ENCODE data around the gene C1orf167.
"Not testable (repeated sequence)": the region's sequence is repeated elsewhere in the genome, so short reads cannot be mapped to it uniquely, and the experiment has no call there.

C1orf167 gene

DNA sequence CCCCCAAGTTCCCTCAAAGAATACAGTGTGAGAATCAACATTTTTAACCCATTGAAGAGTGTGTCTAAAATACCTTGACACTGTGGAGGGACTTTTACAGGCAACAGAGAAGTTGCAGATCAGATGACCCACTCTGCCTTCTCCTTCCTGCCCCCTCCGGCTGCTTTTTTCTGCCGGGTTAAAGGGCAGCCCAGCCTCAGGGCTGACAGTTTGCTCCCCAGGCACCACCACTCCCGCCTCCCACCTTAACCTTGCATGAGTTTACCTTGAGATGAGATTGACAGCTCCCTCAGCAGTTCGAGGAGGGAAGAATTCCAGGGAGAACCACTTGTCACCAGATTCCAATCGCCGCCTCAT, 40.6 kb downstream of the C1orf167 start:
- no peak overlapping the region for H3K27ac ChIP-seq
- no peak overlapping the region for H3K4me3 ChIP-seq (IDR thresholded peaks at IDR 0.05; ENCODE audit: insufficient read depth, low read depth, low read length)
- no peak overlapping the region for H3K9ac ChIP-seq
- no peaks in the 10 kb centered on the region for H3K27me3 ChIP-seq (ENCODE audit: insufficient read depth, low read depth)
- H3K4me1 ChIP-seq (ENCODE audit: low read depth, poor library complexity, severe bottlenecking), result peaks cover 28% of the 10 kb centered on the region
- H3K4me2 ChIP-seq, result no peak overlapping the region
- TF ChIP-seq, protein P1, sequence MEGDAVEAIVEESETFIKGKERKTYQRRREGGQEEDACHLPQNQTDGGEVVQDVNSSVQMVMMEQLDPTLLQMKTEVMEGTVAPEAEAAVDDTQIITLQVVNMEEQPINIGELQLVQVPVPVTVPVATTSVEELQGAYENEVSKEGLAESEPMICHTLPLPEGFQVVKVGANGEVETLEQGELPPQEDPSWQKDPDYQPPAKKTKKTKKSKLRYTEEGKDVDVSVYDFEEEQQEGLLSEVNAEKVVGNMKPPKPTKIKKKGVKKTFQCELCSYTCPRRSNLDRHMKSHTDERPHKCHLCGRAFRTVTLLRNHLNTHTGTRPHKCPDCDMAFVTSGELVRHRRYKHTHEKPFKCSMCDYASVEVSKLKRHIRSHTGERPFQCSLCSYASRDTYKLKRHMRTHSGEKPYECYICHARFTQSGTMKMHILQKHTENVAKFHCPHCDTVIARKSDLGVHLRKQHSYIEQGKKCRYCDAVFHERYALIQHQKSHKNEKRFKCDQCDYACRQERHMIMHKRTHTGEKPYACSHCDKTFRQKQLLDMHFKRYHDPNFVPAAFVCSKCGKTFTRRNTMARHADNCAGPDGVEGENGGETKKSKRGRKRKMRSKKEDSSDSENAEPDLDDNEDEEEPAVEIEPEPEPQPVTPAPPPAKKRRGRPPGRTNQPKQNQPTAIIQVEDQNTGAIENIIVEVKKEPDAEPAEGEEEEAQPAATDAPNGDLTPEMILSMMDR (conservative IDR thresholded peaks at IDR 0.05; ENCODE audit: low read depth, low read length), result no peak
- H2AFZ ChIP-seq (ENCODE audit: low read depth), result no peak overlapping the region
- H3K36me3 ChIP-seq (ENCODE audit: insufficient read depth), result no peaks in the 10 kb centered on the region
- H4K20me1 ChIP-seq (ENCODE audit: insufficient read depth), result no peaks in the 10 kb centered on the region
- H3K79me2 ChIP-seq (ENCODE audit: insufficient read depth, low read depth), result no peaks in the 10 kb centered on the region

DNA sequence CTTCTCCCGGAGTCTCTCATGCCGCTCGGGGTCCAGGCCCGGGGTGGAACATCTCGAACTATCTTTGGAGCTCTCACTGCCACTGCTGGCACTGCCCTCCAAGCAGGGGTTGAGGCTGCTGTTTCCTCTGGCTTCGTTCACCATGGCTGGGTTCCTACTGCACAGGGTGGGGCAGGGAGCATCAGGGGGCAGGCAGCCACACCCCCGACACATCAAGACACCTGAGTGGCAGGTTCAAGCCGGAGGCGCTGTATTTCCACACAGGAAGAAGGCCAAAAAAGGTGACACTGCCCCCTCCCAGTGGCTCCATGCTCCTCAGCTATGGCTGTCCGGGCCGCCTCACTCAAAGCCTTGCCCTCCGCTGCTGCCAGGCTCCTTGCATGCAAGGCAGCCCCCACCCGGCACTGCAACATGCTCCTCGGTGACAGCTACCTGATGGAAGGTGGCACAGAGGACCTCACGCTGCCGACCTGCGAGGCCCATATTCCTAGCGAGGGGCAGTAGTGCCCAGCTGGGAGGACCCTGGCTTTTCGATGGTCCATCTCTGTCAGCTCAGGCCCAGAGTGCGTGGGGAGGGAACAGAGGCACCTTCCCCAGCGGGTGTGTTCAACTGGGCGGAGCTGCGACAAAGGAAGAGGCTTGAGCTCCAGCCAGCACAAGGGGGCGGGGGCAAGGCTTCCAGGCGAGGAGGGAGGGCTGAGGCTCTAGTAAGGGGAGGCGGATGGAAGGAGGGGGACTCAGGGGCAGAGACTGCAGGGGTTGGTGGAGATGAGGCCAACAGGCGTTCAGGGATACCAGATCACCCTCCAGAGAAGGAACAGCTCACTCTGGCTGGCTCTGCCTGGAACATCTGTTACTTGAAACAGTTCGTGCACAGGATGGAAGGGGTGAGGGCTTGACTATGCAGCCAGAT, 41.2 kb downstream of the C1orf167 start:
- H3K36me3 ChIP-seq (ENCODE audit: insufficient read depth), result no peaks in the 10 kb centered on the region
- H4K20me1 ChIP-seq (ENCODE audit: insufficient read depth), result no peaks in the 10 kb centered on the region
- no peak overlapping the region for H2AFZ ChIP-seq (ENCODE audit: low read depth)
- no peak overlapping the region for H3K4me3 ChIP-seq (IDR thresholded peaks at IDR 0.05; ENCODE audit: insufficient read depth, low read depth, low read length)
- H3K27me3 ChIP-seq (ENCODE audit: insufficient read depth, low read depth), result no peaks in the 10 kb centered on the region
- TF ChIP-seq, protein P1 (conservative IDR thresholded peaks at IDR 0.05; ENCODE audit: low read depth, low read length), result no peak
- H3K79me2 ChIP-seq (ENCODE audit: insufficient read depth, low read depth), result no peaks in the 10 kb centered on the region
- peak overlapping the region; percentile 95 for H3K4me2 ChIP-seq
- H3K9ac ChIP-seq, result no peak overlapping the region
- H3K27ac ChIP-seq, result no peak overlapping the region
- peaks cover 33% of the 10 kb centered on the region for H3K4me1 ChIP-seq (ENCODE audit: low read depth, poor library complexity, severe bottlenecking)

GRCh38 chr1:11803924-11804665, 42.1 kb downstream of the C1orf167 start:
- H3K36me3 ChIP-seq (ENCODE audit: insufficient read depth); H3K4me3 ChIP-seq (IDR thresholded peaks at IDR 0.05; ENCODE audit: insufficient read depth, low read depth, low read length); H3K79me2 ChIP-seq (ENCODE audit: insufficient read depth, low read depth); H2AFZ ChIP-seq (ENCODE audit: low read depth); H4K20me1 ChIP-seq (ENCODE audit: insufficient read depth); H3K27me3 ChIP-seq (ENCODE audit: insufficient read depth, low read depth); H3K27ac ChIP-seq; H3K9ac ChIP-seq: not testable (repeated sequence)
- Histone ChIP-seq H3K4me1 (ENCODE audit: low read depth, poor library complexity, severe bottlenecking) (peaks cover 40% of the 10 kb centered on the region), H3K4me2 (peak overlapping the region; percentile 95)

DNA sequence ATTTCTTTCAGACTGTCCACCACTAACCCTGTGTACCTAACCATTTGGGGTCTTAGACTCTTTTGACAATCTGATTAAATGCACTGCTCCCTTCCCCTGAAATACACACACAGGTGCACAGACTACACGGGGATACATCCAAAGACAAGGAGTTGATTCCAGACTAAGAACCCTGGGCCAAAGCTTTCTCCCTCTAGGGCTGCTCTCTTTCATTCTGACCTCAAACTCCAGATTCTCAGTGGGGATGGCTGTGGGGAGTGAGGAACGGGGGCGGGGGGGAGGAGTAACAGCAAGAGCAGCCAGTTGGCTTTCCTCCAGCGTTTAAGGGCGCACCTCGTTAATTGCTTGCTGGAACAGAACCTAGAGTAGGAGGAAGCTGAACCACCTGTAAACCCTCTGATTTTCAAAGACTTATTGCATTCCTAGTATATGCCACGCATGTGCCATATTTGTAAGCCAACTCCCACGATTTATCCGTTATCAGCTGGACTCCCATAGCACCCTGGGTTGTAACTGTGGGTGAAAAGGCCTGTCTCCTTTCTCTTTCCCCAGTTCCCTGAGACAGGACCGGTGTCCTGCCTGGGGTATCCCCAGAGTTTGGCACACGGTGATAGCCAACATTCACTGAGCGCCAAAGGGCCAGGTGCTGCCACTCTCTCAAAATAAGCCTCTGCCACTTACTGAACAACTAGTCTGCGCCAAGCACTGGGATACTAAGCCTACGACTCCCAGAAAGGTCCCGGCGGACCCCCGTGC, 42.9 kb downstream of the C1orf167 start:
- Histone ChIP-seq H3K79me2 (ENCODE audit: insufficient read depth, low read depth) (no peaks in the 10 kb centered on the region; the same call in 1 of the 2 replicates), H3K36me3 (ENCODE audit: insufficient read depth) (no peaks in the 10 kb centered on the region), H3K4me1 (ENCODE audit: low read depth, poor library complexity, severe bottlenecking) (peaks cover 40% of the 10 kb centered on the region), H3K9ac (peak overlapping the region; percentile 60; the same call in 1 of the 2 replicates), H3K4me3 (IDR thresholded peaks at IDR 0.05; ENCODE audit: insufficient read depth, low read depth, low read length) (peak overlapping the region; percentile 33), H2AFZ (ENCODE audit: low read depth) (peak overlapping the region; percentile 92), H3K4me2 (peak overlapping the region; percentile 95), H3K27ac (no peak overlapping the region), H3K27me3 (ENCODE audit: insufficient read depth, low read depth) (no peaks in the 10 kb centered on the region), H4K20me1 (ENCODE audit: insufficient read depth) (no peaks in the 10 kb centered on the region)
- TF ChIP-seq, protein P1 (conservative IDR thresholded peaks at IDR 0.05; ENCODE audit: low read depth, low read length), result no peak

All from KMS-11 (cell line).